Measurements from ENCODE around the gene ANKRD11.

ANKRD11 gene

GRCh38 chr16:89290887-89291286 is 199.5 kb downstream of the ANKRD11 start:
- DNase-seq (ENCODE audit: low read depth) = no peak
- no peak for TF ChIP-seq CTCF (IDR thresholded peaks at IDR 0.05; ENCODE audit: low read length, missing control alignments)
- H3K4me3 ChIP-seq (replicated peaks; ENCODE audit: low read depth, low read length) = no peak overlapping the region

- H3K4me3 ChIP-seq (replicated peaks; ENCODE audit: low read depth, low read length) = no peak overlapping the region
- no peak for TF ChIP-seq CTCF (IDR thresholded peaks at IDR 0.05; ENCODE audit: low read length, missing control alignments)
- DNase-seq (ENCODE audit: low read depth) = no peak
These were observed 199.9 kb downstream of the ANKRD11 start for GRCh38 chr16:89290472-89290871.

- peak; percentile 95 for TF ChIP-seq CTCF (IDR thresholded peaks at IDR 0.05; ENCODE audit: low read length, missing control alignments)
- peak; percentile 70 for DNase-seq (ENCODE audit: low read depth)
- no peak overlapping the region for H3K4me3 ChIP-seq (replicated peaks; ENCODE audit: low read depth, low read length)
These were observed 200.6 kb downstream of the ANKRD11 start for GRCh38 chr16:89289428-89290395.

- no peak for TF ChIP-seq CTCF (IDR thresholded peaks at IDR 0.05; ENCODE audit: low read length, missing control alignments)
- no peak for DNase-seq (ENCODE audit: low read depth)
These were observed 201.4 kb downstream of the ANKRD11 start for GRCh38 chr16:89288966-89289365.

GRCh38 chr16:89288577-89288844 is 201.8 kb downstream of the ANKRD11 start:
- DNase-seq (ENCODE audit: low read depth) = no peak
- TF ChIP-seq CTCF (IDR thresholded peaks at IDR 0.05; ENCODE audit: low read length, missing control alignments) = no peak
- H3K4me3 ChIP-seq (replicated peaks; ENCODE audit: low read depth, low read length) = no peak overlapping the region

More at GRCh38 chr16:89288966-89289365, 201.4 kb downstream of the ANKRD11 start:
- H3K4me3 ChIP-seq (replicated peaks; ENCODE audit: low read depth, low read length) = no peak overlapping the region

- TF ChIP-seq CTCF (IDR thresholded peaks at IDR 0.05; ENCODE audit: low read length, missing control alignments) = no peak
- no peak for DNase-seq (ENCODE audit: low read depth)
- no peak overlapping the region for H3K4me3 ChIP-seq (replicated peaks; ENCODE audit: low read depth, low read length)
These were observed 202.4 kb downstream of the ANKRD11 start for GRCh38 chr16:89287777-89288576.

Data from fibroblast of pulmonary artery (primary cell).